IMR-90 (cell line): ENCODE measurements around the gene ZNF207.

Experiments used
- CEBPB ChIP-seq: IDR thresholded peaks from 2 replicates; pipeline ENCODE4 v1.6.1; 2012; ENCODE audit warnings: low read depth, low read length, improper control_type of control experiment
- RAD21 ChIP-seq: IDR thresholded peaks from 2 replicates; pipeline ENCODE4 v1.6.1; 2012; ENCODE audit warnings: low read length, improper control_type of control experiment
- TF ChIP-seq, protein P1 (sequence below): conservative IDR thresholded peaks from 2 replicates; pipeline ENCODE4 v1.5.1; 2012; ENCODE audit warnings: mild to moderate bottlenecking, low read depth, low read length, improper control_type of control experiment

DNA sequence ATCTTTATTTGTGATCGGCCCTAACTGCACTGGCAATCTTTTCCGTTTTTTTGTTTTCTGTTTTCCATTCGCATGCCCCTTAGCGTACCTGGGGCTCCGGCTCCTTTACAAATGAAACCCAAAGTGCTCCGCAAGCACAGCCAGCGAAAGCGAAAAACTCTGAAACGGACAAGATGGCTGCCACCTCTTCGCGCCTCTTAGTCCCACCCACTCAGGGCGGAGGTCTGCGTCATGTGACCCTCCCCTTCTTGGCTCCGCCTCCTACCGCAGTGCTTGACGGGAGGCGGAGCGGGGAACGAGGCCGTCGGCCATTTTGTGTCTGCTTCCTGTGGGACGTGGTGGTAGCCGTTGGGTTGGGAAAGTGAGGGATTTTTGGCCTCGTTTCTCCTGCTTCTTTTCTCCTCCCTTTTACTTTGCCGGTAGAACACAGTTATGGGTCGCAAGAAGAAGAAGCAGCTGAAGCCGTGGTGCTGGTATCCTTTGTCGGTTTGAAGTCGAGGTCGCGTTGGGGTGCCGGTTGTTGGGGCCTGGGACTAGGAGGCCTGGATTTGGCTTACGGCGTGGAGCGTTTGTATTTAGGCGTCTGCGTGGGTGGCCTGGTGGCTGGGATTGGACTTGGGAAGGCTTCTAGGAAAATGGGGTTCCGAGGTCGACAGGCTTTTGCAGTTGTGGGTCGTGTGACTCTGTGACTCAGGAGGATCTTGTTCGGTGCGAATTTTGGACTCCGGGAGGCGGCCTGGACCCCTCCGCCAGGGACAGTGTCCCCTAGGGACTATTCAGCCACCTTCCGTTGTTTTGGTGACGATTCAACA is at the start of gene ZNF207:
- TF ChIP-seq CEBPB, result no peak
- TF ChIP-seq, protein P1, sequence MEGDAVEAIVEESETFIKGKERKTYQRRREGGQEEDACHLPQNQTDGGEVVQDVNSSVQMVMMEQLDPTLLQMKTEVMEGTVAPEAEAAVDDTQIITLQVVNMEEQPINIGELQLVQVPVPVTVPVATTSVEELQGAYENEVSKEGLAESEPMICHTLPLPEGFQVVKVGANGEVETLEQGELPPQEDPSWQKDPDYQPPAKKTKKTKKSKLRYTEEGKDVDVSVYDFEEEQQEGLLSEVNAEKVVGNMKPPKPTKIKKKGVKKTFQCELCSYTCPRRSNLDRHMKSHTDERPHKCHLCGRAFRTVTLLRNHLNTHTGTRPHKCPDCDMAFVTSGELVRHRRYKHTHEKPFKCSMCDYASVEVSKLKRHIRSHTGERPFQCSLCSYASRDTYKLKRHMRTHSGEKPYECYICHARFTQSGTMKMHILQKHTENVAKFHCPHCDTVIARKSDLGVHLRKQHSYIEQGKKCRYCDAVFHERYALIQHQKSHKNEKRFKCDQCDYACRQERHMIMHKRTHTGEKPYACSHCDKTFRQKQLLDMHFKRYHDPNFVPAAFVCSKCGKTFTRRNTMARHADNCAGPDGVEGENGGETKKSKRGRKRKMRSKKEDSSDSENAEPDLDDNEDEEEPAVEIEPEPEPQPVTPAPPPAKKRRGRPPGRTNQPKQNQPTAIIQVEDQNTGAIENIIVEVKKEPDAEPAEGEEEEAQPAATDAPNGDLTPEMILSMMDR, result no peak
- no peak for TF ChIP-seq RAD21
